GF-D8 (cell line): ENCODE results near the gene ZNF497.

Experiments
- DNase-seq: peaks from one replicate; lab custom pipeline; 2025; lab: John Stamatoyannopoulos, UW

The ZNF497 gene

GRCh38 chr19:58307736-58308135, 54.8 kb downstream of the ZNF497 start:
- no peak for DNase-seq

GRCh38 chr19:58305932-58306323, 56.6 kb downstream of the ZNF497 start:
- DNase-seq, result no peak

- peak; percentile 94 for DNase-seq
These were observed 57.3 kb downstream of the ZNF497 start, which contains the start of gene ERVK3-1 for GRCh38 chr19:58305065-58305931. TSS of gene ERVK3-1 (plus strand) at chr19:58305377. CDS start at chr19:58312169, 6,792 bp downstream.

GRCh38 chr19:58304748-58305064, 57.8 kb downstream of the ZNF497 start:
- no peak for DNase-seq
